H1 (cell line): Measurements from ENCODE around the gene VPS9D1. TPM values are rescaled to one million over a fixed set of nuclear protein-coding genes. Genes with fewer than 3 reads are reported as not detected.

Experiments used
- CTCF ChIA-PET: fragments of 300-600 bp; sonication (Branson Sonifier 250); formaldehyde crosslinking; loops from one replicate; lab custom pipeline; 2021; ENCODE audit not compliant: partially characterized antibody; lab: Charles Lee
- POLR2A ChIA-PET: fragments of 300-600 bp; sonication (Branson Sonifier 250); formaldehyde crosslinking; loops from one replicate; lab custom pipeline; 2021; ENCODE audit warnings: inconsistent platforms; ENCODE audit not compliant: partially characterized antibody; lab: Charles Lee
- DNase-seq, 2 experiments: peaks; one replicate each; pipeline versions ENCODE4 v3.0.0 to v3.0.0-alpha.2; 2010 to 2022; ENCODE audit warnings: low spot score in 2 of 2, low read depth in 1 of 2, mixed read lengths in 1 of 2
- FAIRE-seq: peaks from 2 replicates; lab custom pipeline; 2011; peaks lifted over from hg19 to GRCh38; lab: Jason Lieb, UNC
- H2AFZ ChIP-seq: 2 replicates; pipeline ENCODE4 v1.8.1; 2012; ENCODE audit warnings: low read length, inconsistent platforms
- H2AK5ac ChIP-seq: 2 replicates; pipeline ENCODE4 v1.6.1; 2013; ENCODE audit warnings: low read depth, low read length
- H2BK120ac ChIP-seq: replicated peaks from 2 replicates; pipeline ENCODE3; 2013; ENCODE audit warnings: low read depth, low read length, inconsistent platforms
- H2BK12ac ChIP-seq: 2 replicates; pipeline ENCODE4 v1.6.1; 2013; ENCODE audit warnings: low read depth, low read length
- H2BK15ac ChIP-seq: 2 replicates; pipeline ENCODE4 v1.6.1; 2013; ENCODE audit warnings: low read length
- H2BK20ac ChIP-seq: 2 replicates; pipeline ENCODE4 v1.6.1; 2013; ENCODE audit warnings: low read length
- H2BK5ac ChIP-seq: 2 replicates; pipeline ENCODE4 v1.6.1; 2013; ENCODE audit warnings: low read depth, low read length
- H3K14ac ChIP-seq: 2 replicates; pipeline ENCODE4 v1.6.1; 2013; ENCODE audit warnings: inconsistent platforms; ENCODE audit not compliant: insufficient read length
- H3K18ac ChIP-seq: 2 replicates; pipeline ENCODE4 v1.6.1; 2013; ENCODE audit warnings: low read length; ENCODE audit errors: extremely low read depth
- H3K23ac ChIP-seq: 2 replicates; pipeline ENCODE4 v1.6.1; 2013; ENCODE audit warnings: inconsistent platforms; ENCODE audit not compliant: insufficient read length
- H3K23me2 ChIP-seq: 2 replicates; pipeline ENCODE4 v1.6.1; 2013; ENCODE audit warnings: low read depth, low read length
- H3K27ac ChIP-seq: 2 replicates; pipeline ENCODE4 v1.6.1; 2011; ENCODE audit warnings: low read depth, low read length, inconsistent platforms
- H3K27me3 ChIP-seq, 4 experiments: replicated peaks in 1 of 4; 1 replicate in 1 of 4; 2 replicates in 3 of 4; pipeline versions ENCODE4 v1.6.1 to v1.8.1; 2011 to 2013; ENCODE audit warnings: low read length in 3 of 4, mild to moderate bottlenecking in 3 of 4, inconsistent platforms in 2 of 4, mixed read lengths in 2 of 4, moderate library complexity in 1 of 4; ENCODE audit not compliant: control insufficient read depth in 3 of 4, insufficient read depth in 3 of 4; ENCODE audit errors: extremely low read depth in 1 of 4
- H3K36me3 ChIP-seq, 4 experiments: 2 replicates each; pipeline versions ENCODE4 v1.6.1 to v1.8.1; 2011 to 2013; ENCODE audit warnings: mild to moderate bottlenecking in 4 of 4, low read length in 3 of 4, moderate library complexity in 2 of 4, control low read depth in 1 of 4, inconsistent platforms in 1 of 4; ENCODE audit not compliant: insufficient read depth in 4 of 4, control insufficient read depth in 2 of 4
- H3K4ac ChIP-seq: replicated peaks from 2 replicates; pipeline ENCODE3; 2013; ENCODE audit warnings: low read length, low read depth, mixed read lengths, inconsistent platforms; ENCODE audit not compliant: insufficient read length
- H3K4me1 ChIP-seq, 4 experiments: replicated peaks in 1 of 4; 1 replicate in 1 of 4; 2 replicates in 3 of 4; pipeline versions ENCODE4 v1.6.1 to v1.8.1; 2011 to 2013; ENCODE audit warnings: low read length in 3 of 4, inconsistent platforms in 2 of 4, mixed read lengths in 1 of 4; ENCODE audit not compliant: insufficient read depth in 4 of 4, control insufficient read depth in 3 of 4
- H3K4me2 ChIP-seq, 2 experiments: 2 replicates each; pipeline versions ENCODE4 v1.6.1 to v1.8.1; 2011 to 2013; ENCODE audit warnings: low read depth in 2 of 2, low read length in 2 of 2, control low read depth in 1 of 2, inconsistent platforms in 1 of 2, mild to moderate bottlenecking in 1 of 2; ENCODE audit not compliant: insufficient read depth in 1 of 2
- H3K4me3 ChIP-seq, 4 experiments: fragments of 200-600, 300-600 bp in 1 of 4; sonication (generic), shearing (Covaris generic), sonication (Bioruptor Twin) in 1 of 4; 2 replicates each; pipeline versions ENCODE4 v1.5.1 to v1.8.1; 2011 to 2016; ENCODE audit warnings: low read length in 4 of 4, low read depth in 3 of 4, control low read depth in 2 of 4, inconsistent platforms in 2 of 4, mild to moderate bottlenecking in 2 of 4, mixed read lengths in 1 of 4, moderate library complexity in 1 of 4; ENCODE audit not compliant: insufficient read depth in 2 of 4; ENCODE audit errors: extremely low read depth in 1 of 4
- H3K56ac ChIP-seq: replicated peaks from 2 replicates; pipeline ENCODE3; 2013; ENCODE audit warnings: low read depth, mild to moderate bottlenecking, mixed read lengths, low read length, inconsistent platforms; ENCODE audit not compliant: insufficient read length
- H3K79me1 ChIP-seq: 2 replicates; pipeline ENCODE4 v1.6.1; 2013; ENCODE audit warnings: low read depth, low read length, control low read depth
- H3K79me2 ChIP-seq, 2 experiments: 2 replicates each; pipeline versions ENCODE4 v1.6.1 to v1.8.1; 2012 to 2013; ENCODE audit warnings: low read length in 2 of 2, mild to moderate bottlenecking in 2 of 2, inconsistent platforms in 1 of 2; ENCODE audit not compliant: insufficient read depth in 2 of 2, control insufficient read depth in 1 of 2
- H3K9ac ChIP-seq, 4 experiments: replicated peaks in 1 of 4; 1 replicate in 1 of 4; 2 replicates in 3 of 4; pipeline versions ENCODE4 v1.6.1 to v1.8.1; 2011 to 2013; ENCODE audit warnings: low read depth in 3 of 4, low read length in 3 of 4, control low read depth in 2 of 4, mild to moderate bottlenecking in 2 of 4, moderate library complexity in 2 of 4, inconsistent platforms in 1 of 4; ENCODE audit errors: extremely low read depth in 1 of 4
- H3K9me3 ChIP-seq, 2 experiments: 2 replicates each; pipeline versions ENCODE4 v1.6.1 to v1.8.1; 2012 to 2013; ENCODE audit warnings: mild to moderate bottlenecking in 2 of 2, moderate library complexity in 2 of 2, control low read depth in 1 of 2, inconsistent platforms in 1 of 2, low read depth in 1 of 2, low read length in 1 of 2, mixed read lengths in 1 of 2; ENCODE audit not compliant: insufficient read depth in 2 of 2
- H4K20me1 ChIP-seq, 2 experiments: replicated peaks in 1 of 2; 2 replicates each; pipeline versions ENCODE3 to v1.8.1; 2011 to 2013; ENCODE audit warnings: inconsistent platforms in 2 of 2, low read length in 2 of 2, mild to moderate bottlenecking in 1 of 2; ENCODE audit not compliant: insufficient read depth in 2 of 2, control insufficient read depth in 1 of 2
- H4K5ac ChIP-seq: 2 replicates; pipeline ENCODE4 v1.6.1; 2013; ENCODE audit warnings: low read length, low read depth, mixed read lengths, inconsistent platforms; ENCODE audit not compliant: insufficient read length
- H4K8ac ChIP-seq: 2 replicates; pipeline ENCODE4 v1.8.0; 2013; ENCODE audit warnings: mild to moderate bottlenecking, moderate library complexity, low read length, inconsistent platforms; ENCODE audit not compliant: insufficient read depth; ENCODE audit errors: extremely low read depth
- H4K91ac ChIP-seq: replicated peaks from 2 replicates; pipeline ENCODE3; 2013; ENCODE audit warnings: low read length, mixed read lengths, inconsistent platforms; ENCODE audit not compliant: insufficient read length
- ASH2L ChIP-seq: fragments of 200-600, 300-600 bp; sonication (generic); IDR thresholded peaks from one replicate; pipeline ENCODE4 v1.7.1; 2017; ENCODE audit warnings: low read length
- ATF2 ChIP-seq: IDR thresholded peaks from 2 replicates; pipeline ENCODE4 v1.6.1; 2012; ENCODE audit warnings: low read length, inconsistent platforms
- BACH1 ChIP-seq: IDR thresholded peaks from 2 replicates; pipeline ENCODE4 v1.6.1; 2012; ENCODE audit warnings: low read length, improper control_type of control experiment
- EGR1 ChIP-seq: IDR thresholded peaks from 2 replicates; pipeline ENCODE4 v1.6.1; 2011; ENCODE audit warnings: low read depth, low read length, borderline replicate concordance
- GTF2F1 ChIP-seq: IDR thresholded peaks from 2 replicates; pipeline ENCODE4 v1.6.1; 2012; ENCODE audit warnings: low read depth, low read length, improper control_type of control experiment, borderline replicate concordance
- JUN ChIP-seq: IDR thresholded peaks from 2 replicates; pipeline ENCODE4 v1.6.1; 2011; ENCODE audit warnings: low read depth, mild to moderate bottlenecking, improper control_type of control experiment, low read length
- KDM4A ChIP-seq: IDR thresholded peaks from one replicate; pipeline ENCODE4 v1.7.1; 2012; ENCODE audit warnings: low read depth, mild to moderate bottlenecking, moderate library complexity, low read length, inconsistent platforms; ENCODE audit not compliant: severe bottlenecking
- KDM5A ChIP-seq: fragments of 200-600 bp; IDR thresholded peaks from 2 replicates; pipeline ENCODE4 v1.7.1; 2012; ENCODE audit warnings: mild to moderate bottlenecking, low read length, inconsistent platforms, mixed read lengths
- RXRA ChIP-seq: IDR thresholded peaks from 2 replicates; pipeline ENCODE4 v1.6.1; 2011; ENCODE audit warnings: low read depth, mild to moderate bottlenecking, low read length, moderate library complexity; ENCODE audit not compliant: insufficient read depth
- TBP ChIP-seq: IDR thresholded peaks from 2 replicates; pipeline ENCODE4 v1.6.1; 2011; ENCODE audit warnings: low read depth, low read length, improper control_type of control experiment
- TEAD4 ChIP-seq: IDR thresholded peaks from 2 replicates; pipeline ENCODE4 v1.6.1; 2012; ENCODE audit warnings: low read depth, low read length, inconsistent platforms, mixed read lengths
- YY1 ChIP-seq: IDR thresholded peaks from 2 replicates; pipeline ENCODE4 v1.6.1; 2011; ENCODE audit warnings: low read depth, mild to moderate bottlenecking, low read length
- WGBS, 2 experiments: shearing (Covaris generic) in 1 of 2; methylation state at CpG; one replicate each; pipeline versions ENCODE4 v1.1.6 to v1.1.7; 2013 to 2015; ENCODE audit warnings: low lambda C conversion rate in 2 of 2, mixed read lengths in 2 of 2, inconsistent platforms in 1 of 2, low coverage in 1 of 2, missing lambda C conversion rate in 1 of 2; ENCODE audit not compliant: insufficient replicate concordance in 2 of 2, insufficient coverage in 1 of 2, insufficient read length in 1 of 2; ENCODE audit errors: extremely low coverage in 1 of 2, missing lambda C conversion rate in 1 of 2; 5-methylcytosine and 5-hydroxymethylcytosine counted together
- polyA plus RNA-seq, 7 experiments: library from polyadenylated mRNA; depleted of rRNA in 3 of 7; stranded (reverse) in 5 of 7; unstranded in 2 of 7; fragments of >200 nt in 5 of 7; fragments of 200-250 nt in 2 of 7; gene quantifications; 1 replicate in 5 of 7; 2 replicates in 1 of 7; 4 replicates in 1 of 7; pipeline versions ENCODE4 v1.2.1 to v1.2.3, GENCODE V29; 2011 to 2013; ENCODE audit warnings: missing spikeins in 2 of 7, mixed read lengths in 2 of 7
- total RNA-seq: library from RNA; stranded (reverse); fragmentation: NEBNext Ultra II Directional; extraction: Animal tissue kit (Norgen Biotek cat#: 25700); gene quantifications from 2 replicates; pipeline ENCODE4 v1.2.1, GENCODE V29; 2021

VPS9D1 gene
- total and polyA plus RNA-seq, 2 of the 8 experiments (the other 6 are each of a cell fraction or from before 2014, with no cell fraction given), result 2.9 to 5.4 TPM

- Histone ChIP-seq H3K27ac (no peak overlapping the region), H4K5ac (no peak overlapping the region), H3K79me1 (peaks cover 2% of the 10 kb centered on the region; the same call in 1 of the 2 replicates), H3K23ac (no peak overlapping the region), H3K79me2 (no peaks in the 10 kb centered on the region), H4K8ac (no peak overlapping the region), H3K36me3 (peaks cover 29 to 72% (median 58%) of the 10 kb centered on the region in 4 experiments), H2BK15ac (no peak overlapping the region), H2BK12ac (no peak overlapping the region), H2BK120ac (no peak overlapping the region), H4K91ac (no peak overlapping the region), H4K20me1 (peaks cover 0 to 9% of the 10 kb centered on the region in 2 experiments), H3K9ac (no peak overlapping the region), H3K27me3 (no peaks in the 10 kb centered on the region), H3K14ac (no peak overlapping the region), H3K18ac (no peak overlapping the region), H3K9me3 (no peaks in the 10 kb centered on the region), H2AFZ (no peak overlapping the region), H3K56ac (no peak overlapping the region), H3K4me2 (no peak overlapping the region), H3K4me3 (no peak overlapping the region), H3K4ac (no peak overlapping the region), H2BK20ac (no peak overlapping the region), H2AK5ac (no peak overlapping the region), H3K4me1 (no peaks in the 10 kb centered on the region), H2BK5ac (no peak overlapping the region), H3K23me2 (no peaks in the 10 kb centered on the region)
- CTCF ChIA-PET, result interaction anchor here (0.8 to 3.0 kb wide), 7 partner anchors 9 to 55 kb away, joined by 3 to 14 read pairs (median 3); no protein-coding TSS in a partner anchor
- POLR2A ChIA-PET, result interaction anchor here (1.7 kb wide), 1 partner anchor 20 kb away, joined by 10 read pairs; no protein-coding TSS in a partner anchor
- WGBS, 2 experiments, result 86% methylated on average over 12 of the region's 17 CpGs; no CpG with 5 or more reads in 1 of the 2 experiments
- DNase-seq, result no peak
- FAIRE-seq, result no peak
- TF ChIP-seq BACH1 (no peak), EGR1 (no peak), KDM5A (no peak), JUN (no peak), TEAD4 (no peak), ASH2L (no peak), TBP (no peak), RXRA (no peak), GTF2F1 (no peak), YY1 (no peak), KDM4A (no peak), ATF2 (no peak)
Observed at GRCh38 chr16:89761304-89761922, 40.7 kb upstream of the VPS9D1 start.
